Fibroblast of pulmonary artery (primary cell): ENCODE measurements around the gene ZNF738.
A peak's percentile ranks its signal among the peaks of the same experiment; 100 is the strongest.

Experiments
- DNase-seq: peaks from one replicate; pipeline ENCODE4 v3.0.0-alpha.2; 2010; ENCODE audit warnings: low read depth
- H3K4me3 ChIP-seq: replicated peaks from 2 replicates; pipeline ENCODE4 v1.5.1; 2011; ENCODE audit warnings: low read depth, mild to moderate bottlenecking, control low read depth, low read length, moderate library complexity
- TF ChIP-seq, protein P1 (sequence below): IDR thresholded peaks from 2 replicates; pipeline ENCODE4 v1.5.1; 2011; ENCODE audit warnings: mild to moderate bottlenecking, control low read depth, low read length, inconsistent platforms; ENCODE audit errors: missing control alignments

ZNF738 gene

DNA sequence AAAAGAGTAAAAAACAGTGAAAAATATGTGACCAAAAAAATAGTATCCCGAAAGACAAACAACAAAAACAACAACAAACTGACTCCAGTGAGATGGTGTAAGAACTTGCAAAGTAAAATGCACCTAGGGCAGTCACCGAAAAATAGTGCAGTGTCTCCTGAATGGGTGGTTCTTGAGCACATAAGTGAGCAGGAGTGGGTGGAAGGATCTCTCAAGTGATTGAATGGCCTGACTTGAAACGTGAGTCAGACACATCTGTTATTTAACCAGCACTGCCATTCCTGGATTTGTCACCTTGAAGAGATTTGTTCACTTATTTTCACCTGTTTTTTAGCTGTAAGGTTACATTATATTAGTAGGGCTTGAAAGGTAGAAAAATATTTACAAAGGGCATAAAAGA, 3.5 kb downstream of the ZNF738 start:
- H3K4me3 ChIP-seq = no peak overlapping the region
- no peak for DNase-seq
- TF ChIP-seq, protein P1, sequence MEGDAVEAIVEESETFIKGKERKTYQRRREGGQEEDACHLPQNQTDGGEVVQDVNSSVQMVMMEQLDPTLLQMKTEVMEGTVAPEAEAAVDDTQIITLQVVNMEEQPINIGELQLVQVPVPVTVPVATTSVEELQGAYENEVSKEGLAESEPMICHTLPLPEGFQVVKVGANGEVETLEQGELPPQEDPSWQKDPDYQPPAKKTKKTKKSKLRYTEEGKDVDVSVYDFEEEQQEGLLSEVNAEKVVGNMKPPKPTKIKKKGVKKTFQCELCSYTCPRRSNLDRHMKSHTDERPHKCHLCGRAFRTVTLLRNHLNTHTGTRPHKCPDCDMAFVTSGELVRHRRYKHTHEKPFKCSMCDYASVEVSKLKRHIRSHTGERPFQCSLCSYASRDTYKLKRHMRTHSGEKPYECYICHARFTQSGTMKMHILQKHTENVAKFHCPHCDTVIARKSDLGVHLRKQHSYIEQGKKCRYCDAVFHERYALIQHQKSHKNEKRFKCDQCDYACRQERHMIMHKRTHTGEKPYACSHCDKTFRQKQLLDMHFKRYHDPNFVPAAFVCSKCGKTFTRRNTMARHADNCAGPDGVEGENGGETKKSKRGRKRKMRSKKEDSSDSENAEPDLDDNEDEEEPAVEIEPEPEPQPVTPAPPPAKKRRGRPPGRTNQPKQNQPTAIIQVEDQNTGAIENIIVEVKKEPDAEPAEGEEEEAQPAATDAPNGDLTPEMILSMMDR = no peak

DNA sequence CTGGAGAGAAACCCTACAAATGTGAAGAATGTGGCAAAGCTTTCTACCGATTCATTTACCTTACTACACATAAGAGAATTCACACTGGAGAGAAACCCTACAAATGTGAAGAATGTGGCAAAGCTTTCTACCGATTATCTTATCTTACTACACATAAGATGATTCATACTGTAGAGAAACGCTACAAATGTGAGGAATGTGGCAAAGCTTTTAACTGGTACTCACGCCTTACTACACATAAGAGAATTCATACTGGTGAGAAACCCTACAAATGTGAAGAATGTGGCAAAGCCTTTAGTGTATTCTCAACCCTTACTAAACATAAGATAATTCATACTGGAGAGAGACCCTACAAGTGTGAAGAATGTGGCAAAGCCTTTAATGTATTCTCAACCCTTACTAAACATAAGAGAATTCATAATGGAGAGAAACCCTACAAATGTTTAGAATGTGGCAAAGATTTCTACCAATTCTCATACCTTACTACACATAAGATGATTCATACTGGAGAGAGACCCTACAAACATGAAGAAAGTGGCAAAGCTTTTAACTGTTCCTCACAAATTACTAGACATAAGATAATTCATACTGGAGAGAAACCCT, 25.3 kb downstream of the ZNF738 start:
- H3K4me3 ChIP-seq = no peak overlapping the region
- TF ChIP-seq, protein P1 = no peak
- DNase-seq = no peak

DNA sequence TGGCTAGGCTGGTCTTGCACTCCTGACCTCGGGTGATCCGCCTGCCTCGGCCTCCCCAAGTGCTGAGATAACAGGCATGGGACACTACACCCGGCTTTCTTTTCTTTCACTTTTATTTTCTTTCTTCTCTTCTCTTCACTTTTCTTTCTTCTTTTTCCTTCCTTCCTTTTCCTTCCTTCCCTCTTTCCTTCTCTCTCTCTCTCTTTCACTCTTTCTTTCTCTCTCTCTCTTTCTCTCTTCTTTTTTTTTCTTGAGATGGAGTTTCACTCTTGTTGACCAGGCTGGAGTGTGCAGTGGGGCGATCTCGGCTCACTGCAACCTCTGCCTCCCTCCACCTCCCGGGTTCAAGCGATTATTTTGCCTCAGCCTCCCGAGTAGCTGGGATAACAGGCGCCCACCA, 37.3 kb downstream of the ZNF738 start:
- H3K4me3 ChIP-seq = no peak overlapping the region
- TF ChIP-seq, protein P1 = no peak
- no peak for DNase-seq

DNA sequence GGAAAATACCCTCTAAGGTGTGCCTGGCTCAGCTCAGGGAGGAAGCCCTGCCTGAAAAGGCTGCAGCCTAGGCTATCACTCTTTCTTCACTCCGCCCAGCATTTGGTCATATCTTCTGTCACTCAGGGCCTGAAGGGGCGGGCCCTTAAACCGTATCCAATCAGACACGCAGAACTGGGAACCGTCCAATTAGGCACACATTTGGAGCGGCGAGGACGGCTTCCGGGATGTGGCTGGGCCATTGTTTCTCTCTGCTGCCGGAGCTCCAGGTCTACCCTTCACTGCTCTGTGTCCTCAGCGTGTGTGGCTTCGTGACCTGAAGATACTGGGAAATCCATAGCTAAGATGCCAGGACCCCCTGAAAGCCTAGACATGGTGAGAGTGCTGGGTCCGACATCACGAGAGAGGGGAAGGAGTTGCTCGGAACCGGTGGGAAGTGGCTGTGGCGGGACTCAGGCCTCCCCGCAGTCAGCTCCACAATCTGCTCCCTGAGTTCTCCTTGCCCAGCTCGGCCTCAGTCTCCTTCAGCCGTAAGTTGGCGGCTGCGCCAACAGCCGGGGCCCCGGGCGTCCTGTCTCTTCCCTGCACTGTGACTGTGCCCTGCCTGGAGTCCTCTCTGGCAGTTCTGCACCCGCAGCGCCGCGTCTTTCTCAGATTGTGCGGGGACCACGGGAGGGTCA, 38.2 kb downstream of the ZNF738 start, which contains the start of gene ZNF493:
TSS of gene ZNF493 (plus strand) at position 241 of the 680 bp plus-strand sequence. CDS start at position 346, 105 bp downstream.
- TF ChIP-seq, protein P1 = no peak
- peak within 1 kb of the TSS; percentile 88 for H3K4me3 ChIP-seq
- peak; percentile 96 for DNase-seq

DNA sequence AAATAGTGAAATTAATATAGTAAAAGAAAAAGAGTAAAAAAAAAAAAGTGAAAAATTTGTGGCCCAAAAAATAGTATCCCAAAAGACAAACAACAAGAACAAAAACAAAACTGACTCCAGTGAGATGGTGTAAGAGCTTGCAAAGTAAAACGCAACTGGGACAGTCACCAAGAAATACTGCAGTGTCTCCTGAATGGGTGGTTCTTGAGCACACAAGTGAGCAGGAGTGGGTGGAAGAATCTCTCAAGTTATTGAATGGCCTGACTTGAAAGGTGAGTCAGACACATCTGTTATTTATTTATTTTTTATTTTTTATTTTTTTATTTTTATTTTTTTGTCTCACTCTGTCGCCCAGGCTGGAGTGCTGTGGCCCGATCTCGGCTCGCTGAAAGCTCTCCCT, 40.1 kb downstream of the ZNF738 start:
- DNase-seq = no peak
- TF ChIP-seq, protein P1 = no peak
- no peak overlapping the region for H3K4me3 ChIP-seq

DNA sequence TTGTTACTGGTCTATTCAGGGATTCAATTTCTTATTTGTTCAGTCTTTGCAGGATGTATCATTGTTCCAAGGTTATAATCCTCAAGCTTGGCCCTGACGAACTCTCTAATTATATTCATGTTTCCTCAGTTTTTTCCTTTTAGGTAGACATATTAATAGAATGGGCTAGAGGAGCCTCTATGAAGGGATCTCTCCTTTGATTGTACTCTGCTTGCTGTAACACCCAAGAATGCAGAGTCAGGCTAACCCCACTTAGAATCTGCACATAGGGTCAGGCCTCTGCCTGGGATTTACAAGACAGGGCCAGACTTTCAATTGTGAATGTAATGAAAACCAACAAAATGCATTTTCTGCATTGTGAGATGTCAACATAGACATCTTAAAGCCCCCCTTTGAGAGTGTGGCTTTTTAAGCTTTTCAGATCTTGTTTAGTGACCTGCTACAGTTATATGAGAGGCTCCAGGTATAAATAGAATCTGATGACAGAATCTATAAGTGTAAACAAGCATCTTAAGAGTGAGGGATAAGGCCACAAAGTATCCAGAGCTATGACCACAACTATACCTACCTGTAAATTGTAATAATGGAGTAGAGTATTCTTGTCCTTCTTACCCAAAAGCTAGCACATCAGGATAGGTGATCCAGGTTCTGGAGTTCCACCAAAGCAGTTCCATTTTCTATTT, 43.6 kb downstream of the ZNF738 start:
- TF ChIP-seq, protein P1 = no peak
- no peak for DNase-seq

More for the DNA sequence above, 43.6 kb downstream of the ZNF738 start:
- no peak overlapping the region for H3K4me3 ChIP-seq
